ENCODE measurements around the gene SQOR. TPM values are rescaled to one million over a fixed set of nuclear protein-coding genes. Genes with fewer than 3 reads are reported as not detected.

The SQOR gene
- polyA plus RNA-seq, 3 donors: 78.9 to 292 (median 232) TPM

DNA sequence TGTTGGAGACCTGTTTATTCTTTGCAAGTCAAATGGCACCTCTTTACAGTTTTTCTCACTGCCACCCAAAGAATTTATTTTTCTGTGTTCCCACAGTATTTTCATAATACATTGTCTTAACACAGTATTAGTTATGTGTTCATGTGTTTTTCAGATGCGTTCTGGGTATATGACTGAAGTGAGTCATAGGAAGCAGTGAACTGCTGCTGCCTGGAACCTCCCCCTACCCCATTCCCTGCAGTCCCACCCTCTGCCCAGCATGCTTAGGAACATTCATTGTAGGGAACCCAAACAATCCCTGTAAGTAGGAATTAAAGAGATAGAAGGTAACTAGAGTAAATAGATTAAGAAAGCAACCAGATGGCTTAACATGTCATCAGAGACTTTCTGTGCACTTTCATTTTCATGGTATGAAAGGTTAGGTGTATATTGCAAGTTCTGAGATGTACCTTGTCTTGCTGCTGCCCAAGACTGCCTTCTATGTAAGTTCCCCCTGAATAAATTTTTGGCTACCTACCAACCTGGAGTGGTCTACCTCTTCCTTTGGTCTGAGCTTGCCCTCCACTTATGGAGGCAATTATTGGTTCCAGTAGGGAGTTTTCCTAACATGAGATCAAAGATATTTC is 21.9 kb upstream of the SQOR start:
- Mint-ChIP-seq H3K36me3 (peaks cover 13 to 16% of the 10 kb centered on the region in 2 donors), H3K4me3 (no peak overlapping the region), H3K9me3 (no peaks in the 10 kb centered on the region), H3K27me3 (ENCODE audit: low read depth in 3 of 3) (peaks cover 0 to 2% (median 0%) of the 10 kb centered on the region in 3 donors), H3K27ac (peak overlapping the region in 1 of 7 donors; percentile 22), H3K4me1 (peaks cover 3% of the 10 kb centered on the region)
- DNase-seq: no peak
- Histone ChIP-seq H3K4me1 (ENCODE audit: control insufficient read depth in 1 of 2, insufficient read depth in 2 of 2, low read length in 2 of 2) (no peaks in the 10 kb centered on the region), H3K79me2 (ENCODE audit: insufficient read depth, low read length) (no peaks in the 10 kb centered on the region), H3K4me3 (replicated peaks in 1 of 3; ENCODE audit: low read depth in 2 of 3, low read length in 3 of 3) (no peak overlapping the region), H2AFZ (ENCODE audit: insufficient read depth, low read depth, low read length, poor library complexity, severe bottlenecking) (no peak overlapping the region), H3K27ac (ENCODE audit: low read depth in 1 of 2, low read length in 2 of 2) (no peak overlapping the region), H3K4me2 (replicated peaks; ENCODE audit: extremely low read depth, low read length, poor library complexity, severe bottlenecking) (no peak overlapping the region), H3K9me3 (replicated peaks in 1 of 2; ENCODE audit: control insufficient read depth in 1 of 2, insufficient read depth in 1 of 2, low read length in 2 of 2) (no peaks in the 10 kb centered on the region), H4K20me1 (ENCODE audit: insufficient read depth, low read length) (no peaks in the 10 kb centered on the region), H3K27me3 (ENCODE audit: control insufficient read depth in 2 of 2, insufficient read depth in 2 of 2, low read length in 2 of 2) (no peaks in the 10 kb centered on the region), H3K9ac (ENCODE audit: insufficient read depth, low read length, poor library complexity, severe bottlenecking) (no peak overlapping the region), H3K36me3 (replicated peaks in 1 of 2; ENCODE audit: control insufficient read depth in 1 of 2, insufficient read depth in 2 of 2, low read length in 2 of 2) (peaks cover 6 to 10% of the 10 kb centered on the region in 2 donors)
- TF ChIP-seq, protein P1, sequence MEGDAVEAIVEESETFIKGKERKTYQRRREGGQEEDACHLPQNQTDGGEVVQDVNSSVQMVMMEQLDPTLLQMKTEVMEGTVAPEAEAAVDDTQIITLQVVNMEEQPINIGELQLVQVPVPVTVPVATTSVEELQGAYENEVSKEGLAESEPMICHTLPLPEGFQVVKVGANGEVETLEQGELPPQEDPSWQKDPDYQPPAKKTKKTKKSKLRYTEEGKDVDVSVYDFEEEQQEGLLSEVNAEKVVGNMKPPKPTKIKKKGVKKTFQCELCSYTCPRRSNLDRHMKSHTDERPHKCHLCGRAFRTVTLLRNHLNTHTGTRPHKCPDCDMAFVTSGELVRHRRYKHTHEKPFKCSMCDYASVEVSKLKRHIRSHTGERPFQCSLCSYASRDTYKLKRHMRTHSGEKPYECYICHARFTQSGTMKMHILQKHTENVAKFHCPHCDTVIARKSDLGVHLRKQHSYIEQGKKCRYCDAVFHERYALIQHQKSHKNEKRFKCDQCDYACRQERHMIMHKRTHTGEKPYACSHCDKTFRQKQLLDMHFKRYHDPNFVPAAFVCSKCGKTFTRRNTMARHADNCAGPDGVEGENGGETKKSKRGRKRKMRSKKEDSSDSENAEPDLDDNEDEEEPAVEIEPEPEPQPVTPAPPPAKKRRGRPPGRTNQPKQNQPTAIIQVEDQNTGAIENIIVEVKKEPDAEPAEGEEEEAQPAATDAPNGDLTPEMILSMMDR (IDR thresholded peaks at IDR 0.05): no peak
- no CpG with 5 or more reads among the region's 1 CpG for WGBS (ENCODE audit: insufficient coverage)
- intact Hi-C loops (cut with micrococcal nuclease): loop anchor here (5.0 to 10.0 kb wide), 3 partner anchors 88 to 188 kb away; partner anchors contain the start of gene SLC30A4 (in 2 of the 2)

DNA sequence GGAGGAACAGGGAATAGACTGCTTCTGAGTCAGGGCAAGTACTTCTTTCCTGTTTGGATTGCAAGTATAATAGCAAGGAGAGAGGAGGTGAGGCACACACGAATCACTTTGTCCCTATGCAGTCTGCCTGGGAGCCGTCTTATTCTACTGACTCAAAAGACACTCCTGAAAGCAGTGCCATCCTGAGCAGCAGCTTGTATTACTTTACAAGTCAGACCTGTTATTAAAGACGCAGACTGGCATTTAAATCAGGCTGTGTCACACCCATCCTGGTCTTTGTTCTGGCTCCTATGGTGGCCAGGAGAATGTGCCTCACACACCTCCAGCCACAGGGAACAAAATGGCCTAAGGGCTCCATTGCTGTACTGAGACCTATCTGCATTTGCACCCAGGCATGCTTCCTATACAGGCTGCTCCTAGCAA is 17.9 kb upstream of the SQOR start:
- no peaks in the 10 kb centered on the region for H3K27me3 ChIP-seq (ENCODE audit: control insufficient read depth in 2 of 2, insufficient read depth in 2 of 2, low read length in 2 of 2)
- no peaks in the 10 kb centered on the region for H3K79me2 ChIP-seq (ENCODE audit: insufficient read depth, low read length)
- H3K4me1 ChIP-seq (ENCODE audit: control insufficient read depth in 1 of 2, insufficient read depth in 2 of 2, low read length in 2 of 2): no peaks in the 10 kb centered on the region
- H3K9ac ChIP-seq (ENCODE audit: insufficient read depth, low read length, poor library complexity, severe bottlenecking): no peak overlapping the region
- no peak for DNase-seq
- H3K27ac ChIP-seq (ENCODE audit: low read depth in 1 of 2, low read length in 2 of 2): no peak overlapping the region
- H3K4me2 ChIP-seq (replicated peaks; ENCODE audit: extremely low read depth, low read length, poor library complexity, severe bottlenecking): no peak overlapping the region
- H3K4me3 ChIP-seq (replicated peaks in 1 of 3; ENCODE audit: low read depth in 2 of 3, low read length in 3 of 3): no peak overlapping the region
- 92% methylated on average over 2 of the region's 3 CpGs for WGBS (ENCODE audit: insufficient coverage)
- no peak overlapping the region for H3K4me3 Mint-ChIP-seq
- H3K9me3 Mint-ChIP-seq: no peaks in the 10 kb centered on the region
- no peaks in the 10 kb centered on the region for H4K20me1 ChIP-seq (ENCODE audit: insufficient read depth, low read length)
- H2AFZ ChIP-seq (ENCODE audit: insufficient read depth, low read depth, low read length, poor library complexity, severe bottlenecking): no peak overlapping the region
- no peaks in the 10 kb centered on the region for H3K36me3 Mint-ChIP-seq
- intact Hi-C loops (cut with micrococcal nuclease): loop anchor here (10.0 kb wide), 2 partner anchors 92 to 192 kb away; partner anchors contain the start of gene SLC30A4 (in 2 of the 2)
- no peak overlapping the region for H3K27ac Mint-ChIP-seq
- H3K36me3 ChIP-seq (replicated peaks in 1 of 2; ENCODE audit: control insufficient read depth in 1 of 2, insufficient read depth in 2 of 2, low read length in 2 of 2): no peaks in the 10 kb centered on the region
- H3K27me3 Mint-ChIP-seq (ENCODE audit: low read depth in 3 of 3): peaks cover 0 to 2% (median 0%) of the 10 kb centered on the region in 3 donors
- H3K9me3 ChIP-seq (replicated peaks in 1 of 2; ENCODE audit: control insufficient read depth in 1 of 2, insufficient read depth in 1 of 2, low read length in 2 of 2): no peaks in the 10 kb centered on the region
- TF ChIP-seq, protein P1 (IDR thresholded peaks at IDR 0.05): no peak
- H3K4me1 Mint-ChIP-seq: peaks cover 3% of the 10 kb centered on the region
